H1 (cell line): ENCODE data around the gene C5orf58. TPM values are rescaled to one million over a fixed set of nuclear protein-coding genes. Genes with fewer than 3 reads are reported as not detected.

ENCODE experiments used
- CTCF ChIA-PET: fragments of 300-600 bp; sonication (Branson Sonifier 250); formaldehyde crosslinking; loops from one replicate; lab custom pipeline; 2021; ENCODE audit not compliant: partially characterized antibody; lab: Charles Lee
- POLR2A ChIA-PET: fragments of 300-600 bp; sonication (Branson Sonifier 250); formaldehyde crosslinking; loops from one replicate; lab custom pipeline; 2021; ENCODE audit warnings: inconsistent platforms; ENCODE audit not compliant: partially characterized antibody; lab: Charles Lee
- DNase-seq, 2 experiments: peaks; one replicate each; pipeline versions ENCODE4 v3.0.0 to v3.0.0-alpha.2; 2010 to 2022; ENCODE audit warnings: low spot score in 2 of 2, low read depth in 1 of 2, mixed read lengths in 1 of 2
- FAIRE-seq: peaks from 2 replicates; lab custom pipeline; 2011; peaks lifted over from hg19 to GRCh38; lab: Jason Lieb, UNC
- H2AFZ ChIP-seq: 2 replicates; pipeline ENCODE4 v1.8.1; 2012; ENCODE audit warnings: low read length, inconsistent platforms
- H2AK5ac ChIP-seq: 2 replicates; pipeline ENCODE4 v1.6.1; 2013; ENCODE audit warnings: low read depth, low read length
- H2BK120ac ChIP-seq: replicated peaks from 2 replicates; pipeline ENCODE3; 2013; ENCODE audit warnings: low read depth, low read length, inconsistent platforms
- H2BK12ac ChIP-seq: 2 replicates; pipeline ENCODE4 v1.6.1; 2013; ENCODE audit warnings: low read depth, low read length
- H2BK15ac ChIP-seq: 2 replicates; pipeline ENCODE4 v1.6.1; 2013; ENCODE audit warnings: low read length
- H2BK20ac ChIP-seq: 2 replicates; pipeline ENCODE4 v1.6.1; 2013; ENCODE audit warnings: low read length
- H2BK5ac ChIP-seq: 2 replicates; pipeline ENCODE4 v1.6.1; 2013; ENCODE audit warnings: low read depth, low read length
- H3K14ac ChIP-seq: 2 replicates; pipeline ENCODE4 v1.6.1; 2013; ENCODE audit warnings: inconsistent platforms; ENCODE audit not compliant: insufficient read length
- H3K18ac ChIP-seq: 2 replicates; pipeline ENCODE4 v1.6.1; 2013; ENCODE audit warnings: low read length; ENCODE audit errors: extremely low read depth
- H3K23ac ChIP-seq: 2 replicates; pipeline ENCODE4 v1.6.1; 2013; ENCODE audit warnings: inconsistent platforms; ENCODE audit not compliant: insufficient read length
- H3K23me2 ChIP-seq: 2 replicates; pipeline ENCODE4 v1.6.1; 2013; ENCODE audit warnings: low read depth, low read length
- H3K27ac ChIP-seq: 2 replicates; pipeline ENCODE4 v1.6.1; 2011; ENCODE audit warnings: low read depth, low read length, inconsistent platforms
- H3K27me3 ChIP-seq, 4 experiments: replicated peaks in 1 of 4; 1 replicate in 1 of 4; 2 replicates in 3 of 4; pipeline versions ENCODE4 v1.6.1 to v1.8.1; 2011 to 2013; ENCODE audit warnings: low read length in 3 of 4, mild to moderate bottlenecking in 3 of 4, inconsistent platforms in 2 of 4, mixed read lengths in 2 of 4, moderate library complexity in 1 of 4; ENCODE audit not compliant: control insufficient read depth in 3 of 4, insufficient read depth in 3 of 4; ENCODE audit errors: extremely low read depth in 1 of 4
- H3K36me3 ChIP-seq, 4 experiments: 2 replicates each; pipeline versions ENCODE4 v1.6.1 to v1.8.1; 2011 to 2013; ENCODE audit warnings: mild to moderate bottlenecking in 4 of 4, low read length in 3 of 4, moderate library complexity in 2 of 4, control low read depth in 1 of 4, inconsistent platforms in 1 of 4; ENCODE audit not compliant: insufficient read depth in 4 of 4, control insufficient read depth in 2 of 4
- H3K4ac ChIP-seq: replicated peaks from 2 replicates; pipeline ENCODE3; 2013; ENCODE audit warnings: low read length, low read depth, mixed read lengths, inconsistent platforms; ENCODE audit not compliant: insufficient read length
- H3K4me1 ChIP-seq, 4 experiments: replicated peaks in 1 of 4; 1 replicate in 1 of 4; 2 replicates in 3 of 4; pipeline versions ENCODE4 v1.6.1 to v1.8.1; 2011 to 2013; ENCODE audit warnings: low read length in 3 of 4, inconsistent platforms in 2 of 4, mixed read lengths in 1 of 4; ENCODE audit not compliant: insufficient read depth in 4 of 4, control insufficient read depth in 3 of 4
- H3K4me2 ChIP-seq, 2 experiments: 2 replicates each; pipeline versions ENCODE4 v1.6.1 to v1.8.1; 2011 to 2013; ENCODE audit warnings: low read depth in 2 of 2, low read length in 2 of 2, control low read depth in 1 of 2, inconsistent platforms in 1 of 2, mild to moderate bottlenecking in 1 of 2; ENCODE audit not compliant: insufficient read depth in 1 of 2
- H3K4me3 ChIP-seq, 4 experiments: fragments of 200-600, 300-600 bp in 1 of 4; sonication (generic), shearing (Covaris generic), sonication (Bioruptor Twin) in 1 of 4; 2 replicates each; pipeline versions ENCODE4 v1.5.1 to v1.8.1; 2011 to 2016; ENCODE audit warnings: low read length in 4 of 4, low read depth in 3 of 4, control low read depth in 2 of 4, inconsistent platforms in 2 of 4, mild to moderate bottlenecking in 2 of 4, mixed read lengths in 1 of 4, moderate library complexity in 1 of 4; ENCODE audit not compliant: insufficient read depth in 2 of 4; ENCODE audit errors: extremely low read depth in 1 of 4
- H3K56ac ChIP-seq: replicated peaks from 2 replicates; pipeline ENCODE3; 2013; ENCODE audit warnings: low read depth, mild to moderate bottlenecking, mixed read lengths, low read length, inconsistent platforms; ENCODE audit not compliant: insufficient read length
- H3K79me1 ChIP-seq: 2 replicates; pipeline ENCODE4 v1.6.1; 2013; ENCODE audit warnings: low read depth, low read length, control low read depth
- H3K79me2 ChIP-seq, 2 experiments: 2 replicates each; pipeline versions ENCODE4 v1.6.1 to v1.8.1; 2012 to 2013; ENCODE audit warnings: low read length in 2 of 2, mild to moderate bottlenecking in 2 of 2, inconsistent platforms in 1 of 2; ENCODE audit not compliant: insufficient read depth in 2 of 2, control insufficient read depth in 1 of 2
- H3K9ac ChIP-seq, 4 experiments: replicated peaks in 1 of 4; 1 replicate in 1 of 4; 2 replicates in 3 of 4; pipeline versions ENCODE4 v1.6.1 to v1.8.1; 2011 to 2013; ENCODE audit warnings: low read depth in 3 of 4, low read length in 3 of 4, control low read depth in 2 of 4, mild to moderate bottlenecking in 2 of 4, moderate library complexity in 2 of 4, inconsistent platforms in 1 of 4; ENCODE audit errors: extremely low read depth in 1 of 4
- H3K9me3 ChIP-seq, 2 experiments: 2 replicates each; pipeline versions ENCODE4 v1.6.1 to v1.8.1; 2012 to 2013; ENCODE audit warnings: mild to moderate bottlenecking in 2 of 2, moderate library complexity in 2 of 2, control low read depth in 1 of 2, inconsistent platforms in 1 of 2, low read depth in 1 of 2, low read length in 1 of 2, mixed read lengths in 1 of 2; ENCODE audit not compliant: insufficient read depth in 2 of 2
- H4K20me1 ChIP-seq, 2 experiments: replicated peaks in 1 of 2; 2 replicates each; pipeline versions ENCODE3 to v1.8.1; 2011 to 2013; ENCODE audit warnings: inconsistent platforms in 2 of 2, low read length in 2 of 2, mild to moderate bottlenecking in 1 of 2; ENCODE audit not compliant: insufficient read depth in 2 of 2, control insufficient read depth in 1 of 2
- H4K5ac ChIP-seq: 2 replicates; pipeline ENCODE4 v1.6.1; 2013; ENCODE audit warnings: low read length, low read depth, mixed read lengths, inconsistent platforms; ENCODE audit not compliant: insufficient read length
- H4K8ac ChIP-seq: 2 replicates; pipeline ENCODE4 v1.8.0; 2013; ENCODE audit warnings: mild to moderate bottlenecking, moderate library complexity, low read length, inconsistent platforms; ENCODE audit not compliant: insufficient read depth; ENCODE audit errors: extremely low read depth
- H4K91ac ChIP-seq: replicated peaks from 2 replicates; pipeline ENCODE3; 2013; ENCODE audit warnings: low read length, mixed read lengths, inconsistent platforms; ENCODE audit not compliant: insufficient read length
- BACH1 ChIP-seq: IDR thresholded peaks from 2 replicates; pipeline ENCODE4 v1.6.1; 2012; ENCODE audit warnings: low read length, improper control_type of control experiment
- HDAC6 ChIP-seq: IDR thresholded peaks from one replicate; pipeline ENCODE4 v1.7.1; 2012; ENCODE audit warnings: low read depth, mild to moderate bottlenecking, inconsistent platforms, low read length, moderate library complexity
- JUN ChIP-seq: IDR thresholded peaks from 2 replicates; pipeline ENCODE4 v1.6.1; 2011; ENCODE audit warnings: low read depth, mild to moderate bottlenecking, improper control_type of control experiment, low read length
- JUND ChIP-seq: IDR thresholded peaks from 2 replicates; pipeline ENCODE4 v1.6.1; 2011; ENCODE audit warnings: mild to moderate bottlenecking, improper control_type of control experiment, low read length
- KDM1A ChIP-seq: fragments of 200-600, 300-600 bp; sonication (generic); IDR thresholded peaks from 2 replicates; pipeline ENCODE4 v1.7.1; 2016; ENCODE audit warnings: mild to moderate bottlenecking, low read length, borderline replicate concordance
- KDM5A ChIP-seq: fragments of 200-600 bp; IDR thresholded peaks from 2 replicates; pipeline ENCODE4 v1.7.1; 2012; ENCODE audit warnings: mild to moderate bottlenecking, low read length, inconsistent platforms, mixed read lengths
- RBBP5 ChIP-seq: IDR thresholded peaks from 2 replicates; pipeline ENCODE4 v1.7.1; 2012; ENCODE audit warnings: low read depth, mild to moderate bottlenecking, inconsistent platforms, low read length, moderate library complexity, borderline replicate concordance
- SP4 ChIP-seq: IDR thresholded peaks from 2 replicates; pipeline ENCODE4 v1.6.1; 2012; ENCODE audit warnings: low read length, inconsistent platforms
- ZNF274 ChIP-seq: IDR thresholded peaks from 2 replicates; pipeline ENCODE4 v1.7.0; 2012; ENCODE audit warnings: low read length, borderline replicate concordance; ENCODE audit errors: extremely low read depth
- WGBS, 2 experiments: shearing (Covaris generic) in 1 of 2; methylation state at CpG; one replicate each; pipeline versions ENCODE4 v1.1.6 to v1.1.7; 2013 to 2015; ENCODE audit warnings: low lambda C conversion rate in 2 of 2, mixed read lengths in 2 of 2, inconsistent platforms in 1 of 2, low coverage in 1 of 2, missing lambda C conversion rate in 1 of 2; ENCODE audit not compliant: insufficient replicate concordance in 2 of 2, insufficient coverage in 1 of 2, insufficient read length in 1 of 2; ENCODE audit errors: extremely low coverage in 1 of 2, missing lambda C conversion rate in 1 of 2; 5-methylcytosine and 5-hydroxymethylcytosine counted together
- long read RNA-seq, 2 experiments: library from RNA in 1 of 2; library from capped mRNA in 1 of 2; stranded (forward); transcript quantifications; one replicate each; pipeline ENCODE4 v2.0.0, GENCODE V29; 2021; ENCODE audit warnings: inconsistent platforms in 1 of 2
- polyA minus RNA-seq, 3 experiments: library from RNA; depleted of rRNA, polyadenylated mRNA; stranded (reverse); fragments of >200 nt; gene quantifications; 1 replicate in 2 of 3; 2 replicates in 1 of 3; pipeline ENCODE4 v1.2.3, GENCODE V29; 2011
- polyA plus RNA-seq, 7 experiments: library from polyadenylated mRNA; depleted of rRNA in 3 of 7; stranded (reverse) in 5 of 7; unstranded in 2 of 7; fragments of >200 nt in 5 of 7; fragments of 200-250 nt in 2 of 7; gene quantifications; 1 replicate in 5 of 7; 2 replicates in 1 of 7; 4 replicates in 1 of 7; pipeline versions ENCODE4 v1.2.1 to v1.2.3, GENCODE V29; 2011 to 2013; ENCODE audit warnings: missing spikeins in 2 of 7, mixed read lengths in 2 of 7
- total RNA-seq: library from RNA; stranded (reverse); fragmentation: NEBNext Ultra II Directional; extraction: Animal tissue kit (Norgen Biotek cat#: 25700); gene quantifications from 2 replicates; pipeline ENCODE4 v1.2.1, GENCODE V29; 2021
- TF ChIP-seq, protein P1 (sequence below): IDR thresholded peaks from 2 replicates; pipeline ENCODE4 v1.6.1; 2011; ENCODE audit warnings: low read depth, mild to moderate bottlenecking, low read length; ENCODE audit not compliant: insufficient read depth
- TF ChIP-seq, protein P2 (sequence below): IDR thresholded peaks from 2 replicates; pipeline ENCODE4 v1.6.1; 2012; ENCODE audit warnings: inconsistent platforms

The C5orf58 gene, protein sequence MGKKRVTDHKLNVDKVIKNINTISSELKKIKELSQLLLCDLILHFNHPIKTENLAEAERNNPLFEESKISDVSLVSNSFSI
- 1.4 and 1.6 TPM in 2 replicates for total RNA-seq
- 0.17 and 0.24 TPM in 2 replicates for polyA plus RNA-seq (2011; rRNA removed)
- 0.30 TPM for polyA plus RNA-seq (2011; cell fraction: cytosol; rRNA removed)
- polyA plus RNA-seq (2011; cell fraction: nucleus; rRNA removed): 0.20 TPM
- not detected in 4 replicates for polyA plus RNA-seq (2012, experiment 1 of 2)
- polyA plus RNA-seq (2012, experiment 2 of 2): not detected
- 1.6 TPM for polyA plus RNA-seq (2013, experiment 1 of 2)
- 1.1 TPM for polyA plus RNA-seq (2013, experiment 2 of 2)
- not detected in 2 replicates for polyA minus RNA-seq (2011; rRNA and poly(A)+ RNA removed)
- polyA minus RNA-seq (2011; cell fraction: cytosol; rRNA and poly(A)+ RNA removed): not detected
- polyA minus RNA-seq (2011; cell fraction: nucleus; rRNA and poly(A)+ RNA removed): not detected
- long read RNA-seq, experiment 1: 0 reads
- long read RNA-seq, experiment 2: 0 reads

DNA sequence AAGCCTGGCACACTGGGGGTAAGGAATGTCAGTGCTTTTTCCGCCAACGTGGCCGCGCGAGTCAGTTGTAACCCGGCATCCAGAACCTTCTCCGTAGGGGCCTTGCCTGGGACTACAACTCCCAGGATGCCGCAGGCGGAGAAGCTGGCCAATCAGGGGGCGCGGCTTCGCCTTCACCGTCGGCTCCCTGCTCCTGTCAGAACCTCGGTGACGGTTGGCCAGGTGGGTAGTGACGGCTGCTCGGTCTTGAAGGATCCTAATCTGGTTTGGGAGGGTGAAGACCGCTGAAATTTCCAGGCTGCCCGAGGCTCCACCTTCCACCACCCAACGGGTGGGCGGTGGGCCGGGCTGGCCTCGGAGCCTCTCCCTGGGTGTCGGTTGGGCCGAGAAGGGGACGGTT is at the start of gene C5orf58:
Gene C5orf58, plus strand, starts transcription at position 200 of the 400 bp plus-strand sequence. CDS start 1,992 bp downstream, outside the sequence.
- no peak for FAIRE-seq
- no peaks in the 10 kb centered on the region for H3K27me3 ChIP-seq
- no peaks in the 10 kb centered on the region for H3K4me1 ChIP-seq
- H4K20me1 ChIP-seq: no peaks in the 10 kb centered on the region
- H3K79me2 ChIP-seq: no peaks in the 10 kb centered on the region
- H2BK120ac ChIP-seq: no peak within 1 kb of the TSS
- ChIA-PET CTCF (interaction anchor here (0.9 to 2.6 kb wide), 5 partner anchors 10 to 171 kb away, joined by 3 to 8 read pairs (median 4); no protein-coding TSS in a partner anchor), POLR2A (interaction anchor here (1.1 kb wide), 1 partner anchor 14 kb away, joined by 3 read pairs; no protein-coding TSS in a partner anchor)
- H2BK15ac ChIP-seq: no peak within 1 kb of the TSS
- H3K9me3 ChIP-seq: no peaks in the 10 kb centered on the region
- no peaks in the 10 kb centered on the region for H3K79me1 ChIP-seq
- no peak within 1 kb of the TSS for H3K27ac ChIP-seq
- no peaks in the 10 kb centered on the region for H3K36me3 ChIP-seq
- H2BK12ac ChIP-seq: no peak within 1 kb of the TSS
- H3K4me2 ChIP-seq: no peak within 1 kb of the TSS
- no peak within 1 kb of the TSS for H3K18ac ChIP-seq
- H2BK20ac ChIP-seq: no peak within 1 kb of the TSS
- no peak within 1 kb of the TSS for H3K9ac ChIP-seq
- peak within 1 kb of the TSS; percentile 73; the same call in 1 of the 2 replicates for H4K8ac ChIP-seq
- no peak within 1 kb of the TSS for H3K56ac ChIP-seq
- WGBS, 2 experiments: 94% methylated on average over 23 of the region's 27 CpGs; no CpG with 5 or more reads in 1 of the 2 experiments
- H2AFZ ChIP-seq: no peak within 1 kb of the TSS
- no peak within 1 kb of the TSS for H2AK5ac ChIP-seq
- no peak within 1 kb of the TSS for H2BK5ac ChIP-seq
- DNase-seq: peak in 1 of 2 experiments; percentile 80
- no peak within 1 kb of the TSS for H4K5ac ChIP-seq
- no peak within 1 kb of the TSS for H3K4me3 ChIP-seq
- no peak within 1 kb of the TSS for H4K91ac ChIP-seq
- H3K23me2 ChIP-seq: no peaks in the 10 kb centered on the region
- H3K4ac ChIP-seq: no peak within 1 kb of the TSS
- H3K23ac ChIP-seq: no peak within 1 kb of the TSS
- no peak within 1 kb of the TSS for H3K14ac ChIP-seq
- TF ChIP-seq, protein P1, sequence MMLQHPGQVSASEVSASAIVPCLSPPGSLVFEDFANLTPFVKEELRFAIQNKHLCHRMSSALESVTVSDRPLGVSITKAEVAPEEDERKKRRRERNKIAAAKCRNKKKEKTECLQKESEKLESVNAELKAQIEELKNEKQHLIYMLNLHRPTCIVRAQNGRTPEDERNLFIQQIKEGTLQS: no peak
- TF ChIP-seq KDM5A: no peak
- TF ChIP-seq KDM1A: no peak
- TF ChIP-seq, protein P2, sequence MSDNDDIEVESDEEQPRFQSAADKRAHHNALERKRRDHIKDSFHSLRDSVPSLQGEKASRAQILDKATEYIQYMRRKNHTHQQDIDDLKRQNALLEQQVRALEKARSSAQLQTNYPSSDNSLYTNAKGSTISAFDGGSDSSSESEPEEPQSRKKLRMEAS: peak; percentile 55; the same call in 1 of the 2 replicates
- TF ChIP-seq JUND: no peak
- TF ChIP-seq SP4: no peak
- TF ChIP-seq HDAC6: no peak
- no peak for TF ChIP-seq RBBP5
- no peak for TF ChIP-seq JUN
- no peak for TF ChIP-seq ZNF274
- no peak for TF ChIP-seq BACH1
